Tibial nerve (tissue), 4 donors: ENCODE measurements around the gene DSTYK.

Source experiments
- EP300 ChIP-seq, 2 donors: sonication (generic); formaldehyde crosslinking; IDR thresholded peaks; one replicate each; pipeline ENCODE4 v1.6.1; 2017; ENCODE audit warnings: antibody characterized with exemption in 2 of 2, mild to moderate bottlenecking in 1 of 2
- TF ChIP-seq, protein P1 (sequence below), 5 experiments: fragments of 200-600 bp in 3 of 5; fragments of 450-650 bp in 2 of 5; sonication (generic) in 3 of 5; IDR thresholded peaks; one replicate each; pipeline ENCODE4 v1.5.1; 2016 to 2019; ENCODE audit warnings: antibody characterized with exemption in 5 of 5, mild to moderate bottlenecking in 3 of 5, moderate library complexity in 2 of 5

DNA sequence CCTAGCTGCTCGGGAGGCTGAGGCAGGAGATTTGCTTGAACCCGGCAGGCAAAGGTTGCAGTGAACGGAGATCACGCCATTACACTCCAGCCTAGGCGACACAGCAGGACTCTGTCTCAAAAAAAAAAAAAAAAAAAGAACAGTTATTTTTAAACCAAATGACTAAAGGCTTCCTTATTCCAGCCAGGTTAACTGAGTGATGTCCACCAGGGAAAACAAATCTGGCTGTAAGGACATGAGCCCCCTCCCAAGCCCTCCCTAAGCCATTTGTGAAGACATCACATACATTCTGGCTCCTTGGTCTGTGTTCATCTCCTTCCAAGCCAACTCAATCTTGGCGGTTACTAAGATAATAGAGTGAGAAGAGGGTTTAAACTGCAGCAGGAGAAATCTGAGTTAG is 24.4 kb upstream of the DSTYK start:
- no peak for TF ChIP-seq EP300 (IDR thresholded peaks at IDR 0.05)
- TF ChIP-seq, protein P1, sequence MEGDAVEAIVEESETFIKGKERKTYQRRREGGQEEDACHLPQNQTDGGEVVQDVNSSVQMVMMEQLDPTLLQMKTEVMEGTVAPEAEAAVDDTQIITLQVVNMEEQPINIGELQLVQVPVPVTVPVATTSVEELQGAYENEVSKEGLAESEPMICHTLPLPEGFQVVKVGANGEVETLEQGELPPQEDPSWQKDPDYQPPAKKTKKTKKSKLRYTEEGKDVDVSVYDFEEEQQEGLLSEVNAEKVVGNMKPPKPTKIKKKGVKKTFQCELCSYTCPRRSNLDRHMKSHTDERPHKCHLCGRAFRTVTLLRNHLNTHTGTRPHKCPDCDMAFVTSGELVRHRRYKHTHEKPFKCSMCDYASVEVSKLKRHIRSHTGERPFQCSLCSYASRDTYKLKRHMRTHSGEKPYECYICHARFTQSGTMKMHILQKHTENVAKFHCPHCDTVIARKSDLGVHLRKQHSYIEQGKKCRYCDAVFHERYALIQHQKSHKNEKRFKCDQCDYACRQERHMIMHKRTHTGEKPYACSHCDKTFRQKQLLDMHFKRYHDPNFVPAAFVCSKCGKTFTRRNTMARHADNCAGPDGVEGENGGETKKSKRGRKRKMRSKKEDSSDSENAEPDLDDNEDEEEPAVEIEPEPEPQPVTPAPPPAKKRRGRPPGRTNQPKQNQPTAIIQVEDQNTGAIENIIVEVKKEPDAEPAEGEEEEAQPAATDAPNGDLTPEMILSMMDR (IDR thresholded peaks at IDR 0.05), result no peak
